PC-9 (cell line): ENCODE measurements around the gene RPRML. TPM values are rescaled to one million over a fixed set of nuclear protein-coding genes. Genes with fewer than 3 reads are reported as not detected.

ENCODE experiments used
- BruUV-seq: library from RNA; stranded (reverse); fragments of 400-500 nt; replicated peaks from 2 replicates; lab custom pipeline; 2021; lab: Mats Ljungman, UMichigan
- CTCF ChIA-PET: fragments of 300-600 bp; sonication (Branson Sonifier 250); formaldehyde crosslinking; loops from one replicate; lab custom pipeline; 2022; ENCODE audit warnings: antibody characterized with exemption; lab: Charles Lee
- POLR2A ChIA-PET: fragments of 300-600 bp; sonication (Branson Sonifier 250); formaldehyde crosslinking; loops from one replicate; lab custom pipeline; 2022; ENCODE audit warnings: antibody characterized with exemption; ENCODE audit not compliant: unreplicated experiment; lab: Charles Lee
- DNase-seq, 2 experiments: peaks; one replicate each; pipeline versions ENCODE4 v3.0.0 to v3.0.0-alpha.2; 2015 to 2022; ENCODE audit warnings: mixed read lengths in 1 of 2
- H2AFZ ChIP-seq: fragments of 200-600 bp; sonication (generic); 2 replicates; pipeline ENCODE4 v1.8.1; 2017; ENCODE audit warnings: antibody characterized with exemption
- H3F3A ChIP-seq: fragments of 200-600 bp; sonication (generic); 2 replicates; pipeline ENCODE4 v1.8.1; 2017; ENCODE audit warnings: antibody characterized with exemption, mild to moderate bottlenecking, low read depth; ENCODE audit not compliant: insufficient read depth
- H3K27ac ChIP-seq: fragments of 200-600 bp; sonication (generic); 2 replicates; pipeline ENCODE4 v1.6.1; 2016; ENCODE audit warnings: mixed run types
- H3K27me3 ChIP-seq: fragments of 200-600 bp; sonication (generic); 2 replicates; pipeline ENCODE4 v1.6.1; 2016; ENCODE audit warnings: low read depth, mixed run types; ENCODE audit not compliant: insufficient read depth
- H3K36me3 ChIP-seq: fragments of 200-600 bp; sonication (generic); 2 replicates; pipeline ENCODE4 v1.6.1; 2016; ENCODE audit warnings: low read depth, mixed run types
- H3K4me1 ChIP-seq: fragments of 200-600 bp; sonication (generic); replicated peaks from 2 replicates; pipeline ENCODE4 v1.6.1; 2016; ENCODE audit warnings: mixed run types; ENCODE audit not compliant: insufficient read depth
- H3K4me2 ChIP-seq: fragments of 200-600 bp; sonication (generic); 2 replicates; pipeline ENCODE4 v1.6.1; 2017; ENCODE audit warnings: mixed run types
- H3K4me3 ChIP-seq: fragments of 200-600 bp; sonication (generic); 2 replicates; pipeline ENCODE4 v1.6.1; 2016; ENCODE audit warnings: mixed run types
- H3K79me2 ChIP-seq: fragments of 200-600 bp; sonication (generic); 2 replicates; pipeline ENCODE4 v1.6.1; 2017; ENCODE audit warnings: low read depth, mixed run types
- H3K9me2 ChIP-seq: fragments of 200-600 bp; sonication (generic); 2 replicates; pipeline ENCODE4 v1.8.1; 2017; ENCODE audit warnings: mild to moderate bottlenecking; ENCODE audit not compliant: insufficient read depth
- H3K9me3 ChIP-seq: fragments of 200-600 bp; sonication (generic); 2 replicates; pipeline ENCODE4 v1.8.1; 2016; ENCODE audit warnings: low read depth; ENCODE audit not compliant: insufficient read depth
- H4K20me1 ChIP-seq: fragments of 200-600 bp; sonication (generic); 2 replicates; pipeline ENCODE4 v1.8.1; 2017; ENCODE audit not compliant: insufficient read depth
- EZH2 ChIP-seq: fragments of 200-600 bp; sonication (generic); IDR thresholded peaks from 2 replicates; pipeline ENCODE4 v1.8.0; 2017; ENCODE audit warnings: antibody characterized with exemption, low read depth
- intact Hi-C: fragments of 100-400 bp; cut with micrococcal nuclease; formaldehyde crosslinking; loops from one replicate; pipeline ENCODE4 v1.10.0; 2022; ENCODE audit not compliant: unreplicated experiment
- total RNA-seq: library from RNA; stranded (reverse); gene quantifications from 2 replicates; pipeline ENCODE4 v1.2.3, GENCODE V29; 2021
- TF ChIP-seq, protein P1 (sequence below): fragments of 200-600 bp; sonication (generic); conservative IDR thresholded peaks from 2 replicates; pipeline ENCODE4 v1.6.1; 2017; ENCODE audit warnings: mixed run types, antibody characterized with exemption, mild to moderate bottlenecking, moderate library complexity

The RPRML gene
- total RNA-seq, 1 experiment from 2014 or later = not detected

- no peaks in the 10 kb centered on the region for H3K9me3 ChIP-seq
- DNase-seq = no peak
- no TSS peak for BruUV-seq
- no peak for TF ChIP-seq EZH2
- TF ChIP-seq, protein P1, sequence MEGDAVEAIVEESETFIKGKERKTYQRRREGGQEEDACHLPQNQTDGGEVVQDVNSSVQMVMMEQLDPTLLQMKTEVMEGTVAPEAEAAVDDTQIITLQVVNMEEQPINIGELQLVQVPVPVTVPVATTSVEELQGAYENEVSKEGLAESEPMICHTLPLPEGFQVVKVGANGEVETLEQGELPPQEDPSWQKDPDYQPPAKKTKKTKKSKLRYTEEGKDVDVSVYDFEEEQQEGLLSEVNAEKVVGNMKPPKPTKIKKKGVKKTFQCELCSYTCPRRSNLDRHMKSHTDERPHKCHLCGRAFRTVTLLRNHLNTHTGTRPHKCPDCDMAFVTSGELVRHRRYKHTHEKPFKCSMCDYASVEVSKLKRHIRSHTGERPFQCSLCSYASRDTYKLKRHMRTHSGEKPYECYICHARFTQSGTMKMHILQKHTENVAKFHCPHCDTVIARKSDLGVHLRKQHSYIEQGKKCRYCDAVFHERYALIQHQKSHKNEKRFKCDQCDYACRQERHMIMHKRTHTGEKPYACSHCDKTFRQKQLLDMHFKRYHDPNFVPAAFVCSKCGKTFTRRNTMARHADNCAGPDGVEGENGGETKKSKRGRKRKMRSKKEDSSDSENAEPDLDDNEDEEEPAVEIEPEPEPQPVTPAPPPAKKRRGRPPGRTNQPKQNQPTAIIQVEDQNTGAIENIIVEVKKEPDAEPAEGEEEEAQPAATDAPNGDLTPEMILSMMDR = no peak
- H3K4me2 ChIP-seq = no peak overlapping the region
- H3K4me3 ChIP-seq = no peak overlapping the region
- intact Hi-C loops = no loop called here
- H3K79me2 ChIP-seq = no peaks in the 10 kb centered on the region
- CTCF ChIA-PET = no interaction called here
- POLR2A ChIA-PET = no interaction called here
- 0 out of 2 replicates have a peak, but pooled peaks cover 3% of the 10 kb centered on the region for H4K20me1 ChIP-seq
- H3F3A ChIP-seq = no peaks in the 10 kb centered on the region
- no peaks in the 10 kb centered on the region for H3K4me1 ChIP-seq
- H3K27me3 ChIP-seq = no peaks in the 10 kb centered on the region
- no peaks in the 10 kb centered on the region for H3K9me2 ChIP-seq
- H3K36me3 ChIP-seq = no peaks in the 10 kb centered on the region
- no peak overlapping the region for H2AFZ ChIP-seq
- no peak overlapping the region for H3K27ac ChIP-seq
Observed at GRCh38 chr17:46984892-46985291, 5.8 kb upstream of the RPRML start.

- no peak overlapping the region for H3K27ac ChIP-seq
- no peaks in the 10 kb centered on the region for H3K4me1 ChIP-seq
- 0 out of 2 replicates have a peak, but pooled peaks cover 3% of the 10 kb centered on the region for H4K20me1 ChIP-seq
- H3K9me2 ChIP-seq = no peaks in the 10 kb centered on the region
- no peak overlapping the region for H3K4me3 ChIP-seq
- H3K79me2 ChIP-seq = no peaks in the 10 kb centered on the region
- H3K27me3 ChIP-seq = peaks cover 3% of the 10 kb centered on the region
- no peak overlapping the region for H2AFZ ChIP-seq
- DNase-seq = no peak
- no peaks in the 10 kb centered on the region for H3K9me3 ChIP-seq
- no peaks in the 10 kb centered on the region for H3K36me3 ChIP-seq
- intact Hi-C loops = no loop called here
- H3F3A ChIP-seq = no peaks in the 10 kb centered on the region
- no peak overlapping the region for H3K4me2 ChIP-seq
- POLR2A ChIA-PET = no interaction called here
- BruUV-seq = no TSS peak
- TF ChIP-seq, protein P1 = no peak
- TF ChIP-seq EZH2 = no peak
- CTCF ChIA-PET = no interaction called here
Observed at GRCh38 chr17:46984341-46984740, 5.3 kb upstream of the RPRML start.

DNA sequence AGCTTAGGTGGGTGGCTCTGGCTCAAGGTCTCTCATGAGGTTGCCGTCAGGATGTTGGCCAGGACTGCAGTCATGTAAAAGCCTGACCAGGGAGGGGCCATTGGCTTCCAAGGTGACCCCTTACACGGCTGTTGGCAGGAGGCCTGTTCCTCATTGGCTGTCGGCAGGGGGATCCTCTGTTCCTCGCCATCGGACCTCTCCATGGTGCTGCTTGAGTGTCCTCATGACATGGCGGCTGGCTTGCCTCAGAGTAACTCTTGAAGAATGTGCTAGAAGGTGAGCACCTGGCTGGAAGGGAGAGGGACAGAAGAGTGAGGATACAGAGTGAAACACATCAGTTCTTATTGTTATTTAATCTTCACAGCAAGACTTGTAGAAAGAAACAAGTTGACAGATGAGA lies 4.7 kb upstream of the RPRML start:
- BruUV-seq = no TSS peak
- 0 out of 2 replicates have a peak, but pooled peaks cover 3% of the 10 kb centered on the region for H4K20me1 ChIP-seq
- H2AFZ ChIP-seq = no peak overlapping the region
- H3K27ac ChIP-seq = no peak overlapping the region
- no peak for DNase-seq
- H3K36me3 ChIP-seq = no peaks in the 10 kb centered on the region
- intact Hi-C loops = no loop called here
- H3K4me1 ChIP-seq = no peaks in the 10 kb centered on the region
- ChIA-PET CTCF (no interaction called here), POLR2A (no interaction called here)
- no peaks in the 10 kb centered on the region for H3K9me3 ChIP-seq
- H3K79me2 ChIP-seq = no peaks in the 10 kb centered on the region
- no peak overlapping the region for H3K4me2 ChIP-seq
- no peaks in the 10 kb centered on the region for H3K9me2 ChIP-seq
- H3K4me3 ChIP-seq = no peak overlapping the region
- no peaks in the 10 kb centered on the region for H3F3A ChIP-seq
- no peak for TF ChIP-seq EZH2
- TF ChIP-seq, protein P1 = no peak
- H3K27me3 ChIP-seq = peaks cover 9% of the 10 kb centered on the region
